Left lobe of liver (tissue), 2 donors: ENCODE data around the gene FDCSP. TPM values are rescaled to one million over a fixed set of nuclear protein-coding genes. Genes with fewer than 3 reads are reported as not detected.
"Not testable (repeated sequence)": the region's sequence is repeated elsewhere in the genome, so short reads cannot be mapped to it uniquely, and the experiment has no call there.

Source experiments
- ATAC-seq: fragments of 200-7000 bp; cut with Tn5 transposase; one replicate; pipeline ENCODE4 v1.9.1; 2020; ENCODE audit warnings: mild to moderate bottlenecking, moderate library complexity
- DNase-seq: peaks from one replicate; pipeline ENCODE4 v3.0.0-alpha.2; 2020; ENCODE audit warnings: low spot score
- total RNA-seq: library from RNA; stranded (reverse); gene quantifications from one replicate; pipeline ENCODE4 v1.2.1, GENCODE V29; 2021
- donor health status: DM: no; HTN: no; CAD: no; lungs with moderate emphysema.
- donor health status: DM: no; HTN: yes; CAD: no.

FDCSP gene
- total RNA-seq, 1 donor from 2014 or later = not detected

DNA sequence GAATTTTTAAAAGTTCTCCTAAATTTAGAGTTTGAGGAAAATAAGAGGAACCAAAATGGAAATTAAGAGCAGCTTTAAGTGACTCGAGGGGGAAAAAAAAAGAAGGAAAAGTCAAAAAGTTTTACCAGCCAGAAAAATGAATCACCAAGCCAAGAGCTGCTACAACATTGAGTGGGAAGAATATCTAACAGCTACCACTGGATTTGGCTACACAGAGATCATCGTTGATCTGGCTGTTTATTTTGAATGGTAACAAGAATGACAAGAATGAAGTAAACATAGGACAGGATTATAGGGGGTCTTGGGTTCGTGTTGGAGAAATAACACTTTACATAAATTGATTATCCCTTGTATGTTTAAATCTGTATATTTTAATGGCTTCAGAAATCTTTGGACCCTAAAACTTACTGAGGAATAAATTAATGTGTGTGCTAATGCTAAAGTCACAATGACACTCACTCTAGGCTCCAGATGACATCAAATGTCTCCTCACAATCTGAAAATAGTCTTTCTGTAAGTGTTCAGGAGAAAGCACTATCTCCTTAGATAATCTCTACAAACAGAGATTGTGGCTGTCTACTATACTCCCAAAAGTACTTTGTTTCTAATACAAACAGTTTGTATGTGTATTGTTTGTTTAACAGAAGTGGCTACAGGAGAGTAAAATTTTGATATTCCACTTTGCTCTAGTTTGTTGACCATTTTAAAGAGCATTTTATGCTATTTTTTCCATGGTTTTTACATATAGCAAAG lies 13.4 kb downstream of the FDCSP start:
- ATAC-seq (no peak), DNase-seq (no peak)

DNA sequence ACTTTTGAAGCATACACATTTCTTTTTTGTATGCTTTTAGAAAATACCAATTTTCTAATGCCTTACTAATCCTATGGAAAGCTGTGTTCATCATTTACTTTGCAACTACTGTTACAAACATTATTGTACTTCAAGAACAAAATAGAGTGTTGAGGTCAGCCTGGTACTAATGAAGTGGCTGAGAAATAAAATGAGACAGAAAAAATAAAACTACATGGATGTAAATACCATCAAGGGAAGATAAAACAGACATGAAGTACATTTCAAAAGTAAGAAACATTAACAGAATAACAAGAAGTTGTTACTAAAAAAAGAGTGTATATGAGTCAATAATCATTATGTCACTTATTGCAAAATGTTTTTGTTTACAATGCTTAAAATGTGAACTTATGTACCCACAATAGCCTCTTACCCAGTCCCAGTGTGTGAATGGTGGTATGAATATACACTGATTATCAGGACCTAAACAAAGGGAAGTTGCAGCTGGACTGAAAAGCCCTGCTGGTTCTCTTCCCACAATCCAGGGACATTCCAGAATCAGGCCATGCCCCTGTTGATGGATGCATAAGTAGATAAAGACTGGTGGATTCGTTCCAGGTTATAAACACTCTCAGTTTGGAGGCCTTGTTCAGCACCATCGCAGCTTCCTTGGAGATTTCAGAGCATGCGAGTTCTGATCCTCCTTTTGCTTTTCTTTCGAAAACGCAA lies 14.1 kb downstream of the FDCSP start:
- no peak for DNase-seq
- ATAC-seq = no peak

DNA sequence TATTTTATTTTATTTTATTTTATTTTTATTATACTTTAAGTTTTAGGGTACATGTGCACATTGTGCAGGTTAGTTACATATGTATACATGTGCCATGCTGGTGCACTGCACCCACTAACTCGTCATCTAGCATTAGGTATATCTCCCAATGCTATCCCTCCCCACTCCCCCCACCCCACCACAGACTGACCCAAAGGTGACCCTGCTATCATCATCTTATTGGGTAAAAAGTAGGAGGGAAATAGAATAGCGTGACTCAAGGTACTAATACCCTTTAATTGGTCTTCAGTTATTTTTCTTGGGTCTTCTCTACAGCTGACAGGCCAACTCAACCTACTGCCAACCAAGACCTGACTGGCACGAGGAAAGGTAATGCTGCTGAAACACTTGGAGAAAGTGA lies 16.4 kb downstream of the FDCSP start, which contains the start of gene CSN3:
CSN3 (plus strand) TSS at position 301 of the 400 bp plus-strand sequence. CDS start 2,223 bp downstream, outside the sequence.
- not testable (repeated sequence) for ATAC-seq, DNase-seq

DNA sequence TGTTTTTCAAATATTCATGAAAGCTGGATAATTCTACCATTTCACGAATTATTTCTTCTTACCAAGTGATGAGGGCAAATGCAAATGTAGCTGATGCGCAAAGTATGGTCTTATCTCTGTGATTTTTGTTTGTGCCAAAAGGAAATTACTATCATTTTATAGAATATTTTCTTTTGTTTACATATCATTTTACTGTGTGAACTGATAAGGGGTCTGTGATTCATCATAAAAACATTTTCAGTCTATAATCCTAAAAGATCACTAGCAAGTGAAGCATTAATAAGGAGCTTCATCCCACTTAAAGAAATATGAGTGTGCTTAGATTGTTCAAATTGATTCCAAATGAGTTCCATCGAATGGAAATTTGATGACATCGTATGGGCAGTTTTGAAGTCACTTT lies 17.2 kb downstream of the FDCSP start:
- no peak for DNase-seq
- ATAC-seq = no peak

DNA sequence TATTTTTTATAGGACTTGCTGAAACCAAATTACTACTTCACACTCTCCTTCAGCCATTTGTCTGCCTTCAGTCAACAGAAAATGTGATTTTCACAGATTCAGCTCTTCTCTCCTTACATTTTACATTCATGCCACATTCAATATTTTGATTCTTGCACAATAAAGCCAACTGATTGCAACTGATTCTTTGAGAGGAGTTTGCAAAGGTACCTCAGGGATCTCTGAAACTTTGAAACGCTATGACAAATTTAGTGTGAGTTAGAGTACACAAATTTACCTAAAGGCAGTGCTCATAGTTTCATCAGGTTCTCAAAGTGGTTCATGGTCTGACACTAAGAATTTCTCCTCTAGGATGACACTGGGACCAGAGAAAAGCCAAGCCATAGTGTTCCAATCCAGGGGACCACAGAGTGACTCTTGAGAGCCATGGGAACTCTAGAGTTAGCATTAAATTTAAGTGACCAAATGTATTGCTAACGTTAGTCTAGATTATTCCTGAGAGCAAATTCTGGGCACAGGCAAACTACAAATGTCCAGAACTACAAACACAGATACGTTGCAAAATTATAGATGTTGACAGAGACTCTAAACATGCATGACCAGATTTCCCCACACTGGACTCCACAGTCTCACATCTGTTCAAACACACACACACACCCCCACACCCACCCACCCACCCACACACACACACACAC lies 25.5 kb downstream of the FDCSP start:
- DNase-seq (peak; percentile 46), ATAC-seq (peak; percentile 85)

DNA sequence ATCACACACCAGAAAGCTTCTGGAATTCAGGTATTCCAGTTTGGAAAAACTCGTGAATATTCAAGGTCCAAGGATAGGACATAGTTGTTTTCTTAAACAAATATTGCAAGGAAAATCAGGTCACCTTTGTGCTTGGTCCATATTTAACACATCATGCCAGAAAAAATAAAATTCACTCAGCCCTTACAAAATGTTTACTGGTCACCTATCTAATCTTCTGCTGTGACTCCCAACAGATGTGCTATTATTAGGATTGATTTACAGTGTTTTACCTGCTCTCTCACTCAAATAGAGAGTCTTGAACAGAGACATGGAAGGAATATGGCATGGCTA lies 26.0 kb downstream of the FDCSP start:
- DNase-seq (no peak), ATAC-seq (peak; percentile 80)

DNA sequence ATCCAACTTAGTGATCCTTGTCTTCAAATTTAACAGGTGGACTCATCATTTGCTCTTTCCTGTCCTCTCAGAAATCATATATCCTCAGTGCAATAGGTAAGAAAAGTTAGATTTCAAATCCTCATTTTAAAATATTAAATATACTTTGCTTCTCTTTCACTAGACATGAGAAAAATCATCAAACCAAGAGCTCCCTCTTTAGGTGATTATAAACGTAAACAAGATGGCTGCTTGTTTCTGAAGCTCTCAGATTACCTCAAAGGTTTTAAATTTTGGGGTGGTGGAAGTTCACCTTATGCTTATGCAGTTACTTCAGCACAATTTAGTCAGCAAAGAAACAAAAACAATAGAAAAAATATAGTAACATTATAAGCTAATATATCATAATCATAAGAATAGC lies 43.8 kb downstream of the FDCSP start:
- peak; percentile 61 for ATAC-seq
- DNase-seq = no peak

DNA sequence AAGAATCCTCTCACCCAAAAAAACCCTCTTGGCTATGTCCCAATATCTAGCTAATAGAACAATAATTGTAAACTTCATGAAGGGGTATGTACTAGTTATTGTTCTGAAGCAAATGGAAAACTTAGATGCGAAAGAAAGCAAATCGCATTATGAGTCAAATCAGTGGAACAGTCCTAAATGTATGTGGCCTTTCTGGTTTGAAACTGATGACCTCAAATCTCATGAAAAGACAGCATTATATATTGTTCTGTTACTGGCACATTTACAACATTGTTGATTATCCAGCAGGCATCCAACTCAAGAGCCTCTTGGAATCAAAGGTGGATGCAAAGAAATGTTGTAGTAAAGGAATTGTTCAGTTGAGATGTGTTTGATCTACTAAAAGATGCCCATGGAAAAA lies 51.2 kb downstream of the FDCSP start:
- DNase-seq (no peak), ATAC-seq (no peak)

DNA sequence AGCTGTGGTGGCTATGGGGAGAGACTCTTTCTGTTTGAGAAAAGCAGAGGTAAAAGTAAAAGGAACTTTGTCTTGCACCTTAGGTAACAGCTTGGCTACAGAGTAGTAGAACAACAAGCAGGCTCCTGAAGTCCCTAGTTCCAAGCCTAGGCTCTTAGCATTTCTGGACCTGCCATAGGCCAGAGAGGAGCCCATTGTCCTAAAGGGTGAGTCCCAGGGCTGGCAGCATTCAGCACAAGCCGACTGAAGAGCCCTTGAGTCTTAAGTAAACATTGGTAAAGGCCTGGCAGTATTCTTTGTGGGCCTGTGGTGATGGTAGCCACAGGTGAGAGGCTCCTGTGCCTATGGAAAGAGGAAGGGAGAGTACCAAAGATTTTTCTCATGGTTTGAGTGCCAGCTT lies 54.6 kb downstream of the FDCSP start:
- DNase-seq (no peak), ATAC-seq (no peak)

Other genes with a start within 250 kb of the FDCSP start
- not detected for gene STATH, start 230.2 kb upstream of the FDCSP start, total RNA-seq
- gene HTN3, start 197.7 kb upstream of the FDCSP start, total RNA-seq = not detected
- not detected for gene HTN1, start 175.7 kb upstream of the FDCSP start, total RNA-seq
- not detected for gene PRR27, start 71.9 kb upstream of the FDCSP start, total RNA-seq
- not detected for gene ODAM, start 30.4 kb upstream of the FDCSP start, total RNA-seq
- not detected for gene CSN3, start 16.5 kb downstream of the FDCSP start, total RNA-seq
- not detected for gene CABS1, start 108.9 kb downstream of the FDCSP start, total RNA-seq
- not detected for gene SMR3A, start 134.6 kb downstream of the FDCSP start, total RNA-seq
- not detected for gene SMR3B, start 157.0 kb downstream of the FDCSP start, total RNA-seq
- 0.40 TPM for gene OPRPN, start 171.8 kb downstream of the FDCSP start, total RNA-seq
- not detected for gene MUC7, start 246.1 kb downstream of the FDCSP start, total RNA-seq